Small intestine (tissue), 7 donors: ENCODE measurements around the gene LAGE3. TPM values are rescaled to one million over a fixed set of nuclear protein-coding genes. Genes with fewer than 3 reads are reported as not detected.

Experiments used
- DNase-seq, 2 donors: peaks; one replicate each; pipeline versions ENCODE4 v3.0.0 to v3.0.0-alpha.2; 2013
- FAIRE-seq: peaks from 2 replicates; lab custom pipeline; 2012; peaks lifted over from hg19 to GRCh38; lab: Jason Lieb, UNC
- H3K27ac ChIP-seq, 3 donors: one replicate each; pipeline ENCODE4 v1.5.1; 2013; ENCODE audit warnings: low read length in 2 of 3, mild to moderate bottlenecking in 2 of 3, control low read depth in 1 of 3, inconsistent platforms in 1 of 3, low read depth in 1 of 3, moderate library complexity in 1 of 3
- H3K27me3 ChIP-seq, 3 donors: one replicate each; pipeline ENCODE4 v1.6.1; 2013; ENCODE audit warnings: low read length in 3 of 3, inconsistent platforms in 1 of 3; ENCODE audit not compliant: control insufficient read depth in 3 of 3, insufficient read depth in 3 of 3
- H3K36me3 ChIP-seq, 3 donors: one replicate each; pipeline ENCODE4 v1.6.1; 2013; ENCODE audit warnings: low read length in 3 of 3, inconsistent platforms in 1 of 3, low read depth in 1 of 3, mild to moderate bottlenecking in 1 of 3, moderate library complexity in 1 of 3; ENCODE audit not compliant: control insufficient read depth in 3 of 3, insufficient read depth in 2 of 3
- H3K4me1 ChIP-seq, 3 donors: one replicate each; pipeline ENCODE4 v1.6.1; 2013; ENCODE audit warnings: low read length in 2 of 3, inconsistent platforms in 1 of 3, low read depth in 1 of 3, mild to moderate bottlenecking in 1 of 3, moderate library complexity in 1 of 3; ENCODE audit not compliant: control insufficient read depth in 3 of 3, insufficient read depth in 2 of 3
- H3K4me3 ChIP-seq, 3 donors: one replicate each; pipeline ENCODE4 v1.5.1; 2013; ENCODE audit warnings: low read length in 3 of 3, control low read depth in 1 of 3, inconsistent platforms in 1 of 3, low read depth in 1 of 3, mild to moderate bottlenecking in 1 of 3, moderate library complexity in 1 of 3
- H3K9me3 ChIP-seq, 2 donors: one replicate each; pipeline ENCODE4 v1.6.1; 2013; ENCODE audit warnings: low read depth in 1 of 2, low read length in 1 of 2; ENCODE audit not compliant: control insufficient read depth in 2 of 2, insufficient read depth in 1 of 2
- WGBS, 3 donors: extraction: QIAGEN DNeasy Blood & Tissue Kit; methylation state at CpG; one replicate each; pipeline ENCODE4 v1.1.7; 2013; 5-methylcytosine and 5-hydroxymethylcytosine counted together
- polyA plus RNA-seq, 4 donors: library from polyadenylated mRNA; stranded (reverse) in 3 of 4; unstranded in 1 of 4; fragments of 200-250 nt in 3 of 4; fragments of 120-200 nt in 1 of 4; gene quantifications; one replicate each; pipeline versions ENCODE4 v1.2.1 to v1.2.3, GENCODE V29; 2013
- donor health status: healthy with polysubstance abuse.
- donor health status: control.
- donor health status: control.
- donor health status: Bipolar disorder and iron deficiency.
- donor health status: healthy.

Gene LAGE3
- polyA plus RNA-seq, 4 donors = 8.1 to 26.6 (median 21.8) TPM

DNA sequence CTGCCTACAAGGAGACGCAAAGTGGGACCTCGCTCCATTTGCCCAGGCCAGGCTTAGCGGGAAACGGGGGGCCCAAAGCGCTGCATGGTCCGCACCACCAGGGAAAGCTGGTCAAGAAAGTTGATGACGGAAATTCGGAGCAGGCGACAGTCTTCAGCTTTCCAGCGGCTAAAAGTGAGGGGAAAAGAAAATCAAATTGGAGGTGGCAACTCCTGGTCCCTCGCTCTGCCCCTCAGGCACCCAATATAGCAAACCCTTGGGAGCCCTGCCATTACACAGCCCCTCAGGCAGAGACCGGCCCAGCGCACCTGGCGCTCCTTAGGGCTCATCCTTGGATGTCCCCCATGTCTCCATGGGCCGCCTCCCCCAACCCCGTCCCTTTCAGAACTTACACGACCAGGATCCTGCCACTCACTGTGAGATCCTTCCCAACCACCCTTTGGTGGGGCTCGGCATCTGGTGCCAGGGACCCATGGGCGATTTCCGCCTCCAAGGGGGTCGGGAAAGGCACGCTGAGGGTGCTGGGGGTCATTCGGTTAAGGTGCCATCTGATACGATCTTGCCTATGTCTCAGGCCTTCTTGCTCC, 1.1 kb downstream of the LAGE3 start:
- peak overlapping the region in 2 of 3 donors; percentile 52 to 55 for H3K4me3 ChIP-seq
- no peaks in the 10 kb centered on the region for H3K9me3 ChIP-seq
- H3K27ac ChIP-seq = peak overlapping the region in 1 of 3 donors; percentile 58
- DNase-seq (no peak), FAIRE-seq (no peak)
- no peaks in the 10 kb centered on the region for H3K27me3 ChIP-seq
- H3K36me3 ChIP-seq = peaks cover 0 to 15% (median 0%) of the 10 kb centered on the region in 3 donors
- H3K4me1 ChIP-seq = peaks cover 0 to 5% (median 0%) of the 10 kb centered on the region in 3 donors
- WGBS, 3 donors = 60 to 76% (median 62%) methylated on average over 22 to 24 of the region's 24 CpGs

DNA sequence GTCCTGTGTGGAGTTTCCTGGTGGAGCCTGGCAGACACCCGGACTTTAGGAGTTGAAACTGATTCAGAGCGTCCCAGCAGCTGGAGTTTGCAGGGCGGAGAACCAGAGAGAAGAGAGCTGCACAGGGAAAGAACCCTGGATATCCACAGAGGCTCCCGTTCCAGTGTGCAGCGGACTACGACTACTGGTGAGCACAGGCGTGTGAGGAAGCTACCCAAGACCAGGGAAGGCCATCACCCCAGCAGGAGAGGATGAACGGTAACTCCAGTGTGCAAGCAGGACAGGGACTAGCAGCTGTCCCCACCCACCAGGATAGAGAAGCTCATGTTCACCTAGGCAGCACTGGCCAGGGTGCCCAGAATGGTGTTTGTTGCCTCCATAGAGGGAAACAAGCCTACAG, 2.3 kb downstream of the LAGE3 start:
- no peaks in the 10 kb centered on the region for H3K9me3 ChIP-seq
- peaks cover 0 to 5% (median 0%) of the 10 kb centered on the region in 3 donors for H3K4me1 ChIP-seq
- DNase-seq (no peak), FAIRE-seq (no peak)
- no peak overlapping the region for H3K4me3 ChIP-seq
- no peak overlapping the region for H3K27ac ChIP-seq
- H3K27me3 ChIP-seq = no peaks in the 10 kb centered on the region
- peaks cover 0 to 25% (median 0%) of the 10 kb centered on the region in 3 donors for H3K36me3 ChIP-seq
- WGBS, 3 donors = 75 to 84% (median 83%) methylated on average over 8 of the region's 8 CpGs

DNA sequence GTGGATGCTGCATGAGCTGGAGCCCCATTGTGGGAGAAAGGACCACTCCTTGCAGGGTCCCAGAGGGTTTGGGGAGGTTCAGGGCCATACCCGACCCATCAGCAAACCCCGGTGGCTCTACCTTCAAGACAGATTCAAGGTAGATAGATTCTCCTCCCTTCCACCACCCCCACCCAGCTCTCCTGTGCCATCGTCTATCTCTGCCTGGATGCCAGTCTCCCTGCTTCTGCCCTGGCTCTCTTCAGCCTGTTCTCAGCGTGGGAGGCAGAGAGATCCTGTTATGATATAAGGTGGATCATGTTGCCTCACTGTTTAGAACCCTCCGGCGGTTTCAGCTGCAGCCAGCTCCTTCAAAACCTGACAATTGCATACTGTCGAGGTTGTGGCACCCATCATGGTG, 5.4 kb downstream of the LAGE3 start:
- Histone ChIP-seq H3K4me1 (no peaks in the 10 kb centered on the region), H3K36me3 (peaks cover 0 to 56% (median 2%) of the 10 kb centered on the region in 3 donors), H3K27me3 (no peaks in the 10 kb centered on the region), H3K9me3 (no peaks in the 10 kb centered on the region), H3K4me3 (no peak overlapping the region), H3K27ac (no peak overlapping the region)
- 78 to 84% (median 82%) methylated on average over 7 of the region's 7 CpGs for WGBS, 3 donors
- no peak for DNase-seq
- no peak for FAIRE-seq

DNA sequence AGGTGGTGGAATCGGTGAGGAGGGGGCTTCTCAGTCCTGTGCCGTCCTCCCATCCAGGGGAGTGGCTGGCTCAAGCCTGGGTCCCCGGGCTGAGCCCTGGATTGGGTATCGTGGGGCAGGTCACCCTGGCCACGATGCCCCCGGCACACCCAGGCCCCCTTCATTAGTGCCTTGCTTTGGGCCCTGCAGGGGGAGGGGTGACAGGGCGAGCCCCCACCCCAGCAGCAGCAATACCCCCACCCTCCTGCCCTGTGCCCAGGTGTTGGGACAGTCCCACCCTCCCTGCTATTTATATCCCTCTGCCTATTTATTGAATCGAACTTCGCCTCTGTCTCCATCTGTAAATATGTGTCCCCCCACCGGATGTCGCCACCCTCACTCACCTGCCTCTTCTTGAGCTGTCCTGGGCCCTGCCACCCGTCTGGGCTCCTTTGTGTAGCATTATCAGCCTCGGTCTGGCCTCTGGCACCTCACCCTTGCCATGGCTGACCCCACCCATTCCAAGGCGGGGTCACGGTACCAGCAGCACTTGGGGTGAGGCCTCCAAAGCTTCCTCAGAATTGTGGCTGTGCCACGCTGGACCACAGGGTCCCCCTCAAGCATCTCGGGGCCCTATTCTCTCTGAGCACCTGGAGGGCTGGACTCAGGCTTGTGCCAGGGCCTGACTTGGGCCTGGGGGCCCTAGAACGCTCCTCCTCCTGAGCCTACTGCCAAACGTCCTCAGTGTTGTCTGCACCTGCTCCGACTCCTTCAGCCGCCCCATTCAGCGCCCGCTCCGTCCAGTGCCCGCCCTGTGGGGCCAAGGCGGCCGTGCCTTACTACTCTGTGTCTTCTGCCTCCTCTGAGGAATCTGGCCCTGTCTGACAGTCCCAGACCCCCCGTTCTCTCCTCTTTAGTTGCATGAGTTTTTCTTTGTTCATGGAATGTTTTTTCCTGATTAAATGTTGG, 6.1 kb downstream of the LAGE3 start:
- Histone ChIP-seq H3K4me1 (no peaks in the 10 kb centered on the region), H3K27ac (no peak overlapping the region), H3K4me3 (no peak overlapping the region), H3K9me3 (no peaks in the 10 kb centered on the region), H3K27me3 (no peaks in the 10 kb centered on the region), H3K36me3 (peaks cover 0 to 63% (median 2%) of the 10 kb centered on the region in 3 donors)
- 48 to 74% (median 64%) methylated on average over 14 to 28 of the region's 28 CpGs for WGBS, 3 donors
- FAIRE-seq = no peak
- DNase-seq = peak in 1 of 2 donors; percentile 51

DNA sequence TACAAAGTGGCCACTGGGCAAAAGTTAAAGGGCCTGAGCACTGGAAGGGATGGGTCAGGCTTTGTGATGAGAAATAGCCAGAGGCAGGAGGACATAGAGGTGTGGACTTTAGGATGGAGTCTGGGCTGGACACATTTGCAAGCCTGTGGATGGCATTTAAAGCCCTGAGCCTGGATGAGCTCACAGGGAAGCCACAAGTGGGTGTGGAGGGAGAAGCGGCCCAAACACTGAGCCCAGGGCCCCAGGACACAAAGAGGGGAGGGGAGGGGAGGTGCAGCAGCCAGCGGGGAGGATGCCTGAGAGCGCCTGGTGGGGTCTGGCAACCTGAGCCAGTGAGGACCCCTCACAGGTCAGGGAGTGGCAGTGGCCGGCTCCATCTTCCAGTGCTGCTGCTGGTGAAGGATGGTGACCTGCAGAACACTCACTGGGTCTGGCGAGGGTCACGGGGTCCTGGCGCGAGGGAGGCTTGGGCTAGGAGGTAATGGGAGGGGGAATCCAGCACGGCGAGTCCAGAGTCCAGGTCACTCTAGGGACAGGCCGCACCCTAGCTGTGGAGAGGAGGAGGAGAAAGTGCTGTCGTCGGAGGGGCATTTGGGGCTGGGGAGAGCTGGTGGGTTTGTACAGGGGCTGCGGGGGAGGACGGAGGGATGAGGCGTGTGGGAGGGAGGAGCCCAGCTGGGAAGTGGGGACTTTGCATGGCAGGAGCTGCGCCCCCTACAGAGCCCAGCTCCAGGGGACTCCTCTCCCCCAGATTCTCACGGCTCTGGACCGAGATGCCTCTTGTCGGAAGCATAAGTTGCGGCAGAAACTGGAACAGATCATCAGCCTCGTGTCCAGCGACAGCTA, 7.0 kb downstream of the LAGE3 start:
- Histone ChIP-seq H3K4me3 (no peak overlapping the region), H3K27ac (no peak overlapping the region), H3K27me3 (no peaks in the 10 kb centered on the region), H3K36me3 (peaks cover 0 to 71% (median 2%) of the 10 kb centered on the region in 3 donors), H3K4me1 (no peaks in the 10 kb centered on the region), H3K9me3 (no peaks in the 10 kb centered on the region)
- FAIRE-seq (no peak), DNase-seq (peak; percentile 21 to 32)
- WGBS, 3 donors = 65 to 75% (median 67%) methylated on average over 9 to 23 of the region's 23 CpGs

DNA sequence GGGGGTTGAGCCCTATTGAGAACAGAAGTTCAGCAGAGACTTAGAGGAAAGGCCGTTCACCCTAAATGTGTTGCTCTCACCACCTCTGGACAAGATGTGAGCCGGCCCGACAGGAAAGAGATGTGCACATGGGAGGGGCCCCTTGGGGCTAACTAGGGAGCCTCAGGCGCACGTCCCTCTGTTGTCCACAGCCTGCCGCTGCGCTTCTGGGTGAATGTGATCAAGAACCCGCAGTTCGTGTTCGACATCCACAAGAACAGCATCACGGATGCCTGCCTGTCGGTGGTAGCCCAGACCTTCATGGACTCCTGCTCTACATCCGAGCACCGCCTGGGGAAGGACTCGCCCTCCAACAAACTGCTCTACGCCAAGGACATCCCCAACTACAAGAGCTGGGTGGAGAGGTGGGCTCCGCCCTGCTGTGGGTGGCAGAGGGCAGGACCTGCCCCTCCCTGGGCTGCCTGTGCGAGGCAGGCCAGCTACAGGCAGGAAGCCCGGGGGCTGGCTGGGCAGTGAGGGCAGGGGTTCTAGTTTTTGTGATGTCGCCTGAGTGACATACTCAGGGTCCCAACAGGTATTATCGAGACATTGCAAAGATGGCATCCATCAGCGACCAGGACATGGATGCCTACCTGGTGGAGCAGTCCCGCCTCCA, 8.0 kb downstream of the LAGE3 start:
- WGBS, 3 donors = 91 to 93% (median 93%) methylated on average over 13 to 23 of the region's 23 CpGs
- Histone ChIP-seq H3K4me3 (no peak overlapping the region), H3K4me1 (no peaks in the 10 kb centered on the region), H3K9me3 (no peaks in the 10 kb centered on the region), H3K27ac (no peak overlapping the region), H3K27me3 (no peaks in the 10 kb centered on the region), H3K36me3 (peaks cover 0 to 77% (median 2%) of the 10 kb centered on the region in 3 donors)
- FAIRE-seq (no peak), DNase-seq (no peak)

DNA sequence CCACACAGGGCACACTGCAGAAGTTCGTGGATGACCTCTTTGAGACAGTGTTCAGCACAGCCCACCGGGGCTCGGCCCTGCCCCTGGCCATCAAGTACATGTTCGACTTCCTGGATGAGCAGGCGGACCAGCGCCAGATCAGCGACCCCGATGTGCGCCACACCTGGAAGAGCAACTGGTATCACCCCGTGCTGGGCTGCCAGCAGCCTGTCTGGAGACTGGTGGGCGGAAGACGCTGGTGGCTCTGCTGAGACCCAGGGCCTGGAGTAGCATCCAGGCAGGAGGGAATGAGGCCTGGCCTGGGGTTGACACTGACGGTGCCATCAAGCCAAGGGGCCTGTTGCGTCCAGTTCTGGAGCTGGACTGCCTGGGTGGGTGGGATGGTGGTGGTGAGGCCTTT, 8.6 kb downstream of the LAGE3 start:
- DNase-seq (no peak), FAIRE-seq (no peak)
- Histone ChIP-seq H3K36me3 (peaks cover 0 to 83% (median 2%) of the 10 kb centered on the region in 3 donors), H3K9me3 (no peaks in the 10 kb centered on the region), H3K4me1 (no peaks in the 10 kb centered on the region), H3K27me3 (no peaks in the 10 kb centered on the region), H3K4me3 (no peak overlapping the region), H3K27ac (no peak overlapping the region)
- 92 to 97% (median 94%) methylated on average over 13 to 14 of the region's 14 CpGs for WGBS, 3 donors
